GM21825 (cell line): ENCODE data around the gene CRYBG2.
"Not testable (repeated sequence)": the region's sequence is repeated elsewhere in the genome, so short reads cannot be mapped to it uniquely, and the experiment has no call there.

Experiments
- ATAC-seq: cut with Tn5 transposase; IDR thresholded peaks from one replicate; pipeline ENCODE4 v1.9.1; 2021; ENCODE audit warnings: mild to moderate bottlenecking, moderate library complexity; ENCODE audit not compliant: unreplicated experiment

CRYBG2 gene

GRCh38 chr1:26372611-26373010 lies 18.7 kb upstream of the CRYBG2 start, which contains the start of gene ZNF683:
TSS of gene ZNF683 (minus strand) at chr1:26372750. CDS start at chr1:26368571, 4,179 bp downstream.
- ATAC-seq = not testable (repeated sequence)

- no peak for ATAC-seq
Measured at GRCh38 chr1:26372039-26372438, 18.1 kb upstream of the CRYBG2 start.

- ATAC-seq = no peak
Measured at GRCh38 chr1:26370591-26371382, 16.9 kb upstream of the CRYBG2 start.

GRCh38 chr1:26368486-26368885 lies 14.6 kb upstream of the CRYBG2 start:
- no peak for ATAC-seq

GRCh38 chr1:26368006-26368405 lies 14.1 kb upstream of the CRYBG2 start:
- no peak for ATAC-seq

GRCh38 chr1:26367441-26367840 lies 13.5 kb upstream of the CRYBG2 start:
- ATAC-seq = no peak

- ATAC-seq = no peak
Measured at GRCh38 chr1:26364956-26365355, 11.0 kb upstream of the CRYBG2 start.

- peak; percentile 66 for ATAC-seq
Measured at GRCh38 chr1:26363549-26364448, 9.9 kb upstream of the CRYBG2 start.

GRCh38 chr1:26362331-26362730 lies 8.4 kb upstream of the CRYBG2 start:
- ATAC-seq = no peak

GRCh38 chr1:26361605-26362122 lies 7.7 kb upstream of the CRYBG2 start:
- no peak for ATAC-seq

- ATAC-seq = no peak
Measured at GRCh38 chr1:26360807-26361604, 7.1 kb upstream of the CRYBG2 start.

GRCh38 chr1:26359981-26360806 lies 6.3 kb upstream of the CRYBG2 start:
- ATAC-seq = no peak

GRCh38 chr1:26358411-26359384 lies 4.8 kb upstream of the CRYBG2 start:
- no peak for ATAC-seq

- no peak for ATAC-seq
Measured at GRCh38 chr1:26357121-26357602, 3.2 kb upstream of the CRYBG2 start.

- ATAC-seq = no peak
Measured at GRCh38 chr1:26356106-26356505, 2.2 kb upstream of the CRYBG2 start.

GRCh38 chr1:26354972-26355371 lies 1.0 kb upstream of the CRYBG2 start:
- ATAC-seq = no peak

GRCh38 chr1:26353210-26353859 lies 595 bp downstream of the CRYBG2 start:
- ATAC-seq = no peak

- no peak for ATAC-seq
Measured at GRCh38 chr1:26352338-26352679, 1.6 kb downstream of the CRYBG2 start.
